HG02840 (cell line): ENCODE data around the gene PDIA5.

ENCODE experiments used
- ATAC-seq: cut with Tn5 transposase; IDR thresholded peaks from one replicate; pipeline ENCODE4 v1.9.1; 2021; ENCODE audit warnings: mild to moderate bottlenecking, moderate library complexity, moderate number of reproducible peaks; ENCODE audit not compliant: unreplicated experiment, low FRiP score

The PDIA5 gene

GRCh38 chr3:123039178-123039577, 27.6 kb upstream of the PDIA5 start:
- ATAC-seq: no peak

- ATAC-seq: no peak
Observed at GRCh38 chr3:123042413-123042812, 24.4 kb upstream of the PDIA5 start.

GRCh38 chr3:123044981-123045763, 21.7 kb upstream of the PDIA5 start:
- no peak for ATAC-seq

- ATAC-seq: no peak
Observed at GRCh38 chr3:123046262-123047061, 20.4 kb upstream of the PDIA5 start.

DNA sequence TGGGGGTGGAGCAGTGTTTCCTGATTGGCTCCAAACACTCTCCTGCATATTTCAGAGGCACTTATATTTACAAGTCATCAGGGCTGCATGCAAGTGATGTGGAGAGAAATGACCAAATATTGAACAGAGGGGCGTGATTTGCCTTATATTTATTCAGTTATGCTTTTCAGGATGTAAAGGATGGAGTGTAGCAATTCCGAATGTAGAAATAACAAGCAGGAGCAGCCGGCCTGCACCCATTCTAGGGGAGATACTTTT, 19.8 kb upstream of the PDIA5 start:
- ATAC-seq: no peak

- ATAC-seq: no peak
Observed at GRCh38 chr3:123048480-123049237, 18.2 kb upstream of the PDIA5 start.

DNA sequence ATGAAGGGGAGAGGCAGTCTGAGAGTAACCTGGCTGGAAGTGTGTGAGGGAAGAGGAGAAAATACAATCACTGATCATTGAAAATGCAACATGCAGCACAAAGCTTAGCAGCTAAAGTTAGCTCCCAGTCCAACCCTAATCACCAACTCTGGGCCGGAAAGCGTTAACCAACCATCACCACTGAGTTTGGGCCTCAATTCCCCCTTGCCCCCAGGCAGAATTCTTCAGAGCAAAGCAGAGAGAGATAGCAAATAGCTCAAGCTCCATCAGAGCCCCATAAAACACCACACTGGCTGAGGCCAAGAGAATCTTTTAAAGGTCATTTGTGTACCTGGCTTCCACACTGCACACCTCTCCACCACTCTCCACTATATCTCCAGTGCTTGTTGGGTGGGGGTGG, 16.2 kb upstream of the PDIA5 start:
- no peak for ATAC-seq

- no peak for ATAC-seq
Observed at GRCh38 chr3:123053107-123053506, 13.7 kb upstream of the PDIA5 start.

DNA sequence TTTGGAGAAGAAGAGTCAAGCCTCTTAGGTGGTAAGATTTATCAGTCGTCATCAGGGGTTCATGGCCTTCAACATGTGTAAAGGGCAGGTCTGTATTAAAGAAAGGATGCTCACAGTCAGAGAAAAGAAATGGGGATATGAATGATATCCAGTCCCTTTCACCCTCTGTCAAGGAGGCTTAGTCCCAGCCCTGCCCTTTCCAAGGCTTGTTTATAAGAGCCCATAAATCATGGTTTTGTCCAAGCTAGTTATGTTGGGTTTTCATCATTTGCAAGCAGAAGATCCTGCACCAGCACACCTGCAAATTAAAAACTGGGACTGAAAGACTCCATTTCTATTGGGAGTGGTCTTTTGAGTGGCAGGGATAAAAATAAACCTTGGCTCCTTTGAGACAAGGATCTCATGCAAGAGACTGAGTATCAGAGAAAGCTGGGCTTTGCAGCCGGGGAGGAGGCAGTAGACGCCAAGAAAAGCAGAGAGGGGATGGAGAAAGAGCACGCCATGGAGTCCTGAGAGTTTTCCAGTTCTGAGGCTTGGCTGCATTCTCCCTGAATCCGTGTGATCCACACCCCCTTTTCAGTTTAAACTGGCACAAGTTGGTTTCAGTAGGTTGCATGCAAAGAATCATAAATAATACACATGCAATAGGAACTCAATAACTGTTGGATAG, 12.6 kb upstream of the PDIA5 start:
- ATAC-seq: no peak

DNA sequence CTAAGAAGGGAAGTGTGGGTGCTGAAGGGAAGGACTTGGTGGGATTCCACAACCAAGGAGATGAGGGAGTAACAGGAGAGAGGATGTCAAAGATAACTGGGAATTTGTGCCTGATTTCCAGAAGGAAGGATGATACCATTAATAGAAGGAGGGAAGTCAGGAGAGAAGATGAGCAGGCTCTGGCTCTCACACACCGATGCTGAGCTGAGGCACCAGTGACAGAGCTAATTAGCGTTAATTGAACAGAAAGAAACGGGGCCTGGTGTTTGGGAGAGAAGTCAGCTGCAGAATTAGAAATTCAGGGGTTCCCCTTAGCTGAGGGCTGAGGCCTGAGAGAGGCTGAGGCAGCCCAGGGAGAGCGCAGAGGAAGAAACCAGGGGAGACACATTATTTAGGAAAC, 11.9 kb upstream of the PDIA5 start:
- ATAC-seq: no peak

GRCh38 chr3:123055352-123055751, 11.5 kb upstream of the PDIA5 start:
- no peak for ATAC-seq

GRCh38 chr3:123058505-123058904, 8.3 kb upstream of the PDIA5 start:
- no peak for ATAC-seq

- no peak for ATAC-seq
Observed at GRCh38 chr3:123060054-123060453, 6.8 kb upstream of the PDIA5 start.

GRCh38 chr3:123061856-123062255, 5.0 kb upstream of the PDIA5 start:
- ATAC-seq: no peak

- ATAC-seq: no peak
Observed at GRCh38 chr3:123063034-123063433, 3.8 kb upstream of the PDIA5 start.

GRCh38 chr3:123064506-123064905, 2.3 kb upstream of the PDIA5 start:
- ATAC-seq: no peak

- ATAC-seq: no peak
Observed at GRCh38 chr3:123064914-123065313, 1.9 kb upstream of the PDIA5 start.

DNA sequence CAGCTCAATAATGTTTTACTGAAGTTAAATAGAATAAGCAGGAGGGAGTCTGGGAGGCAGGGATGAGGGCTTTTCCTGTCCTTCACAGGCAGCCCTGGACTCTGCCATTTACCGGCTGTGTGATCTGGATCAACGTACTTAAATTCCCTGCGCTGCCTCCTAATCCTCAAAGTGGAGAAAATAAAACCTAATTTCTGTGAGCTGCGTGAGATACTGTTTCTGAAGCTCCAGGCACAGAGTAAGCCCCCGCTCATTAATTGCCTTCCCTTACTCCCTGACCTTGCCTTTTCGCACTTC, 278 bp upstream of the PDIA5 start:
- ATAC-seq: no peak

GRCh38 chr3:123067689-123068600, 1.1 kb downstream of the PDIA5 start:
- peak; percentile 21 for ATAC-seq
